GM12878 (cell line): Measurements from ENCODE around the gene RNFT2. TPM values are rescaled to one million over a fixed set of nuclear protein-coding genes. Genes with fewer than 3 reads are reported as not detected.

ENCODE experiments used
- ATAC-seq: fragments of 200-7000 bp; cut with Tn5 transposase; 3 replicates; pipeline ENCODE4 v1.9.1; 2020; ENCODE audit warnings: mild to moderate bottlenecking, moderate library complexity
- BruUV-seq: library from RNA; stranded (reverse); fragments of 400-500 nt; replicated peaks from 2 replicates; lab custom pipeline; 2021; lab: Mats Ljungman, UMichigan
- CTCF ChIA-PET: fragments of 300-600 bp; sonication (Branson Sonifier 250); formaldehyde crosslinking; extraction: SDS; loops from one replicate; lab custom pipeline; 2021; ENCODE audit warnings: inconsistent platforms; lab: Yijun Ruan, JAX
- POLR2A ChIA-PET: fragments of 350-600 bp; formaldehyde crosslinking; extraction: SDS; loops from one replicate; lab custom pipeline; 2021; ENCODE audit warnings: inconsistent platforms; lab: Charles Lee
- RAD21 ChIA-PET: fragments of 300-600 bp; sonication (Branson Sonifier 250); formaldehyde crosslinking; loops from one replicate; lab custom pipeline; 2023; ENCODE audit warnings: antibody characterized with exemption; ENCODE audit not compliant: unreplicated experiment; lab: Charles Lee
- SMC1A ChIA-PET: fragments of 300-600 bp; sonication (Branson Sonifier 250); formaldehyde crosslinking; loops from one replicate; lab custom pipeline; 2023; ENCODE audit not compliant: unreplicated experiment, uncharacterized antibody; lab: Charles Lee
- DNase-seq: peaks from one replicate; pipeline ENCODE4 v3.0.0-alpha.2; 2011; ENCODE audit warnings: low read depth, low spot score
- FAIRE-seq: peaks from 3 replicates; lab custom pipeline; 2011; peaks lifted over from hg19 to GRCh38; lab: Jason Lieb, UNC
- H2AFZ ChIP-seq: 2 replicates; pipeline ENCODE4 v1.6.0; 2011; ENCODE audit warnings: low read depth, low read length, control low read depth; ENCODE audit not compliant: control insufficient read depth
- H3K27ac ChIP-seq: 2 replicates; pipeline ENCODE4 v1.5.1; 2011; ENCODE audit warnings: control low read depth; ENCODE audit not compliant: control insufficient read depth, insufficient read depth
- H3K27me3 ChIP-seq, 2 experiments: replicated peaks in 1 of 2; 2 replicates each; pipeline versions ENCODE4 v1.6.0 to v1.6.1; 2011; ENCODE audit warnings: low read length in 1 of 2; ENCODE audit not compliant: control insufficient read depth in 2 of 2, insufficient read depth in 2 of 2
- H3K36me3 ChIP-seq, 2 experiments: 2 replicates each; pipeline ENCODE4 v1.5.1; 2011; ENCODE audit warnings: low read length in 1 of 2; ENCODE audit not compliant: control insufficient read depth in 2 of 2, insufficient read depth in 2 of 2
- H3K4me1 ChIP-seq: 2 replicates; pipeline ENCODE4 v1.6.1; 2011; ENCODE audit warnings: mild to moderate bottlenecking, low read length, moderate library complexity, mixed read lengths; ENCODE audit not compliant: control insufficient read depth, insufficient read depth
- H3K4me2 ChIP-seq: 2 replicates; pipeline ENCODE4 v1.6.0; 2011; ENCODE audit warnings: control low read depth; ENCODE audit not compliant: control insufficient read depth, insufficient read depth
- H3K4me3 ChIP-seq: fragments of 200-600 bp; sonication (generic); 2 replicates; pipeline ENCODE4 v1.5.1; 2016
- H3K79me2 ChIP-seq: 2 replicates; pipeline ENCODE4 v1.6.0; 2011; ENCODE audit warnings: low read length; ENCODE audit not compliant: control insufficient read depth, insufficient read depth
- H3K9ac ChIP-seq: 2 replicates; pipeline ENCODE4 v1.8.0; 2011; ENCODE audit warnings: low read length, control low read depth, mixed read lengths; ENCODE audit not compliant: control insufficient read depth, insufficient read depth
- H3K9me3 ChIP-seq: replicated peaks from 3 replicates; pipeline ENCODE4 v1.5.1; 2011; ENCODE audit warnings: mild to moderate bottlenecking, low read length; ENCODE audit not compliant: control insufficient read depth, insufficient read depth
- H4K20me1 ChIP-seq: 2 replicates; pipeline ENCODE4 v1.6.0; 2011; ENCODE audit not compliant: control insufficient read depth, insufficient read depth
- BACH1 ChIP-seq: fragments of 450-650 bp; IDR thresholded peaks from 2 replicates; pipeline ENCODE4 v1.6.1; 2017; ENCODE audit warnings: mild to moderate bottlenecking, borderline replicate concordance
- CBX5 ChIP-seq: sonication (generic); IDR thresholded peaks from 2 replicates; pipeline ENCODE4 v1.6.1; 2016; ENCODE audit warnings: low read depth, moderate library complexity, mild to moderate bottlenecking, inconsistent platforms
- CEBPB ChIP-seq, 2 experiments: fragments of 150-350 bp in 1 of 2; IDR thresholded peaks; 2 replicates each; pipeline ENCODE4 v1.6.1; 2012 to 2014; ENCODE audit warnings: low read depth in 2 of 2, low read length in 2 of 2, borderline replicate concordance in 1 of 2, inconsistent platforms in 1 of 2
- EED ChIP-seq: sonication (generic); IDR thresholded peaks from 2 replicates; pipeline ENCODE4 v1.6.1; 2016; ENCODE audit warnings: antibody characterized with exemption, low read depth
- KLF5 ChIP-seq: fragments of 450-650 bp; IDR thresholded peaks from 2 replicates; pipeline ENCODE4 v1.6.1; 2014; ENCODE audit warnings: mild to moderate bottlenecking; ENCODE audit not compliant: partially characterized antibody
- MXI1 ChIP-seq: fragments of 150-350 bp; IDR thresholded peaks from 2 replicates; pipeline ENCODE4 v1.6.1; 2011; ENCODE audit warnings: low read depth, mild to moderate bottlenecking, inconsistent platforms, low read length, improper control_type of control experiment
- NBN ChIP-seq: fragments of 450-650 bp; IDR thresholded peaks from 2 replicates; pipeline ENCODE4 v1.6.1; 2016
- TBL1XR1 ChIP-seq: IDR thresholded peaks from 2 replicates; pipeline ENCODE4 v1.6.1; 2012; ENCODE audit warnings: low read depth, low read length, improper control_type of control experiment
- ZBTB4 ChIP-seq: fragments of 450-650 bp; formaldehyde crosslinking; IDR thresholded peaks from 2 replicates; pipeline ENCODE4 v1.4.0; 2022; ENCODE audit warnings: mild to moderate bottlenecking, moderate library complexity
- WGBS: methylation state at CpG from one replicate; pipeline ENCODE4 v1.1.6; 2016; ENCODE audit warnings: low lambda C conversion rate; ENCODE audit not compliant: insufficient replicate concordance, insufficient coverage; ENCODE audit errors: missing lambda C conversion rate; 5-methylcytosine and 5-hydroxymethylcytosine counted together
- in situ Hi-C: fragments of 300-500 bp; cut with MboI; formaldehyde crosslinking; loops from 9 replicates; pipeline ENCODE4 v1.14.3; 2018; ENCODE audit warnings: mixed read lengths
- intact Hi-C: fragments of 100-400 bp; cut with micrococcal nuclease; formaldehyde crosslinking; loops from one replicate; pipeline ENCODE4 v1.14.2; 2022; ENCODE audit not compliant: unreplicated experiment
- polyA plus RNA-seq, 11 experiments: library from polyadenylated mRNA; depleted of rRNA in 4 of 11; unstranded in 6 of 11; stranded (reverse) in 5 of 11; fragments of >200 nt; fragmentation: Nextera tagmentation in 4 of 11; fragmentation: Illumina TruSeq in 1 of 11; extraction: Ambion mirVana in 4 of 11; extraction: Trizol in 1 of 11; gene quantifications; 1 replicate in 1 of 11; 2 replicates in 10 of 11; pipeline versions ENCODE4 v1.2.1 to v1.2.3, GENCODE V29; 2011 to 2016; ENCODE audit warnings: inconsistent platforms in 2 of 11, missing spikeins in 2 of 11, low read depth in 1 of 11
- total RNA-seq, 4 experiments: library from RNA; depleted of rRNA in 3 of 4; stranded (reverse); fragments of >200 nt in 3 of 4; fragmentation: Illumina TruSeq in 1 of 4; extraction: Trizol in 1 of 4; gene quantifications; 2 replicates each; pipeline versions ENCODE4 v1.2.1 to v1.2.3, GENCODE V29; 2013 to 2021
- TF ChIP-seq, protein P1 (sequence below): fragments of 450-650 bp; IDR thresholded peaks from 2 replicates; pipeline ENCODE4 v1.6.1; 2017; ENCODE audit warnings: mild to moderate bottlenecking, moderate library complexity
- TF ChIP-seq, protein P2 (sequence below): fragments of 450-650 bp; IDR thresholded peaks from 2 replicates; pipeline ENCODE4 v1.6.1; 2016; ENCODE audit warnings: mild to moderate bottlenecking
- TF ChIP-seq, protein P3 (sequence below), 3 experiments: IDR thresholded peaks in 2 of 3; conservative IDR thresholded peaks in 1 of 3; 2 replicates each; pipeline ENCODE4 v1.5.1; 2011; ENCODE audit warnings: low read depth in 3 of 3, low read length in 3 of 3, mild to moderate bottlenecking in 3 of 3, control low read depth in 2 of 3, moderate library complexity in 2 of 3, inconsistent platforms in 1 of 3, mixed read lengths in 1 of 3; ENCODE audit not compliant: control insufficient read depth in 2 of 3, insufficient read depth in 1 of 3; ENCODE audit errors: extremely low read depth in 1 of 3

RNFT2 gene
- total and polyA plus RNA-seq, 10 of the 15 experiments (the other 5 are each of a cell fraction or from before 2014, with no cell fraction given), result 2.5 to 17.3 (median 9.7) TPM

- no peak overlapping the region for H3K27ac ChIP-seq
- SMC1A ChIA-PET, result no interaction called here
- no peak overlapping the region for H2AFZ ChIP-seq
- intact Hi-C loops, result no loop called here
- TF ChIP-seq KLF5 (no peak), CBX5 (no peak), BACH1 (no peak), CEBPB (IDR thresholded peaks at IDR 0.05; ENCODE audit: borderline replicate concordance in 1 of 2, low read depth in 2 of 2, low read length in 2 of 2) (no peak), TBL1XR1 (no peak), MXI1 (no peak), ZBTB4 (CRISPR knock-in tag) (no peak), NBN (no peak), EED (no peak)
- TF ChIP-seq, protein P1, sequence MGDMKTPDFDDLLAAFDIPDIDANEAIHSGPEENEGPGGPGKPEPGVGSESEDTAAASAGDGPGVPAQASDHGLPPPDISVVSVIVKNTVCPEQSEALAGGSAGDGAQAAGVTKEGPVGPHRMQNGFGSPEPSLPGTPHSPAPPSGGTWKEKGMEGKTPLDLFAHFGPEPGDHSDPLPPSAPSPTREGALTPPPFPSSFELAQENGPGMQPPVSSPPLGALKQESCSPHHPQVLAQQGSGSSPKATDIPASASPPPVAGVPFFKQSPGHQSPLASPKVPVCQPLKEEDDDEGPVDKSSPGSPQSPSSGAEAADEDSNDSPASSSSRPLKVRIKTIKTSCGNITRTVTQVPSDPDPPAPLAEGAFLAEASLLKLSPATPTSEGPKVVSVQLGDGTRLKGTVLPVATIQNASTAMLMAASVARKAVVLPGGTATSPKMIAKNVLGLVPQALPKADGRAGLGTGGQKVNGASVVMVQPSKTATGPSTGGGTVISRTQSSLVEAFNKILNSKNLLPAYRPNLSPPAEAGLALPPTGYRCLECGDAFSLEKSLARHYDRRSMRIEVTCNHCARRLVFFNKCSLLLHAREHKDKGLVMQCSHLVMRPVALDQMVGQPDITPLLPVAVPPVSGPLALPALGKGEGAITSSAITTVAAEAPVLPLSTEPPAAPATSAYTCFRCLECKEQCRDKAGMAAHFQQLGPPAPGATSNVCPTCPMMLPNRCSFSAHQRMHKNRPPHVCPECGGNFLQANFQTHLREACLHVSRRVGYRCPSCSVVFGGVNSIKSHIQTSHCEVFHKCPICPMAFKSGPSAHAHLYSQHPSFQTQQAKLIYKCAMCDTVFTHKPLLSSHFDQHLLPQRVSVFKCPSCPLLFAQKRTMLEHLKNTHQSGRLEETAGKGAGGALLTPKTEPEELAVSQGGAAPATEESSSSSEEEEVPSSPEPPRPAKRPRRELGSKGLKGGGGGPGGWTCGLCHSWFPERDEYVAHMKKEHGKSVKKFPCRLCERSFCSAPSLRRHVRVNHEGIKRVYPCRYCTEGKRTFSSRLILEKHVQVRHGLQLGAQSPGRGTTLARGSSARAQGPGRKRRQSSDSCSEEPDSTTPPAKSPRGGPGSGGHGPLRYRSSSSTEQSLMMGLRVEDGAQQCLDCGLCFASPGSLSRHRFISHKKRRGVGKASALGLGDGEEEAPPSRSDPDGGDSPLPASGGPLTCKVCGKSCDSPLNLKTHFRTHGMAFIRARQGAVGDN, result no peak
- TF ChIP-seq, protein P2, sequence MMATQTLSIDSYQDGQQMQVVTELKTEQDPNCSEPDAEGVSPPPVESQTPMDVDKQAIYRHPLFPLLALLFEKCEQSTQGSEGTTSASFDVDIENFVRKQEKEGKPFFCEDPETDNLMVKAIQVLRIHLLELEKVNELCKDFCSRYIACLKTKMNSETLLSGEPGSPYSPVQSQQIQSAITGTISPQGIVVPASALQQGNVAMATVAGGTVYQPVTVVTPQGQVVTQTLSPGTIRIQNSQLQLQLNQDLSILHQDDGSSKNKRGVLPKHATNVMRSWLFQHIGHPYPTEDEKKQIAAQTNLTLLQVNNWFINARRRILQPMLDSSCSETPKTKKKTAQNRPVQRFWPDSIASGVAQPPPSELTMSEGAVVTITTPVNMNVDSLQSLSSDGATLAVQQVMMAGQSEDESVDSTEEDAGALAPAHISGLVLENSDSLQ, result no peak
- TF ChIP-seq, protein P3, sequence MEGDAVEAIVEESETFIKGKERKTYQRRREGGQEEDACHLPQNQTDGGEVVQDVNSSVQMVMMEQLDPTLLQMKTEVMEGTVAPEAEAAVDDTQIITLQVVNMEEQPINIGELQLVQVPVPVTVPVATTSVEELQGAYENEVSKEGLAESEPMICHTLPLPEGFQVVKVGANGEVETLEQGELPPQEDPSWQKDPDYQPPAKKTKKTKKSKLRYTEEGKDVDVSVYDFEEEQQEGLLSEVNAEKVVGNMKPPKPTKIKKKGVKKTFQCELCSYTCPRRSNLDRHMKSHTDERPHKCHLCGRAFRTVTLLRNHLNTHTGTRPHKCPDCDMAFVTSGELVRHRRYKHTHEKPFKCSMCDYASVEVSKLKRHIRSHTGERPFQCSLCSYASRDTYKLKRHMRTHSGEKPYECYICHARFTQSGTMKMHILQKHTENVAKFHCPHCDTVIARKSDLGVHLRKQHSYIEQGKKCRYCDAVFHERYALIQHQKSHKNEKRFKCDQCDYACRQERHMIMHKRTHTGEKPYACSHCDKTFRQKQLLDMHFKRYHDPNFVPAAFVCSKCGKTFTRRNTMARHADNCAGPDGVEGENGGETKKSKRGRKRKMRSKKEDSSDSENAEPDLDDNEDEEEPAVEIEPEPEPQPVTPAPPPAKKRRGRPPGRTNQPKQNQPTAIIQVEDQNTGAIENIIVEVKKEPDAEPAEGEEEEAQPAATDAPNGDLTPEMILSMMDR (IDR thresholded peaks at IDR 0.05 in 2 of 3, conservative IDR thresholded peaks at IDR 0.05 in 1 of 3; ENCODE audit: control insufficient read depth in 2 of 3, extremely low read depth in 1 of 3, insufficient read depth in 1 of 3, low read depth in 3 of 3, low read length in 3 of 3), result no peak
- H3K4me2 ChIP-seq, result no peak overlapping the region
- in situ Hi-C loops, result no loop called here
- no peaks in the 10 kb centered on the region for H3K36me3 ChIP-seq
- no peak overlapping the region for H3K9ac ChIP-seq
- ATAC-seq, result no peak
- H3K4me1 ChIP-seq, result peaks cover 23% of the 10 kb centered on the region
- 0% methylated on average over 2 of the region's 3 CpGs for WGBS
- no TSS peak for BruUV-seq
- no peak for DNase-seq
- no peak for FAIRE-seq
- CTCF ChIA-PET, result no interaction called here
- H3K27me3 ChIP-seq, result no peaks in the 10 kb centered on the region
- no peaks in the 10 kb centered on the region for H3K79me2 ChIP-seq
- RAD21 ChIA-PET, result no interaction called here
- no peaks in the 10 kb centered on the region for H3K9me3 ChIP-seq
- H4K20me1 ChIP-seq, result no peaks in the 10 kb centered on the region
- POLR2A ChIA-PET, result no interaction called here
- H3K4me3 ChIP-seq, result no peak overlapping the region
Measured at GRCh38 chr12:116860263-116860662, 122.1 kb downstream of the RNFT2 start.
